Measurements from ENCODE around the gene REV3L.

Gene REV3L

DNA sequence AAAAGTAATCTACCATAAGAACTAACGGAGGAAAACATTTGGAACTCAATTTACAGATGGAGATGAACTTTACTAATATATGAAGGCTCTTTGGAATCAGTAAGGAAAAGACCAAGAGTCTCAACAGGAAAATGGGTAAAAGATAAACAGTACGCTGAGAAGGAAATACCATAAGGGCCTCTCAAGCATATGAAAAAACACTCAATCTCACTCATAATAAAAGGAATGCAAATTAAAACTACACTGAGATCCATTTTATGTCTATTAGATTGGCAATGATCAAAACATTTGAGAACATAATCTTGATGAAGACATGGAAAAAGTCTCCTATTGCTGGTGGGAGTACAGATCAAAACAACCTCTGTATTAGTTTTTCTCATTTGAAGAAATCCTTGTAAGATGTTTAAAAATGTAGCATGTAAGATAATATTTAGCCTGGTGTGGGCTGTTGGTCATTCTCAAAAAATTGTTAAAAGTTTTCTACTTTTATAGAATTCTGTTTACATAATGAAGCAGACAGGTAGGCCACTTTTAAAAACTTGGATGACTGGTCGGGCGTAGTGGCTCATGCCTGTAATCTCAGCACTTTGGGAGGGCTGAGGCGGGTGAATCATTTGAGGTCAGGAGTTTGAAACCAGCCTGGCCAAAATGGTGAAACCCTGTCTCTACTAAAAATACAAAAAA lies 14.5 kb downstream of the REV3L start:
- no peak for DNase-seq (ENCODE audit: low read depth)

GRCh38 chr6:111464184-111464583 lies 18.8 kb downstream of the REV3L start:
- no peak for DNase-seq (ENCODE audit: low read depth)

GRCh38 chr6:111462770-111463391 lies 20.1 kb downstream of the REV3L start:
- DNase-seq (ENCODE audit: low read depth), result no peak

- DNase-seq (ENCODE audit: low read depth), result no peak
These were observed 21.2 kb downstream of the REV3L start for GRCh38 chr6:111461860-111462259.

- no peak for DNase-seq (ENCODE audit: low read depth)
These were observed 24.3 kb downstream of the REV3L start for GRCh38 chr6:111458670-111459232.

GRCh38 chr6:111456208-111456607 lies 26.8 kb downstream of the REV3L start:
- no peak for DNase-seq (ENCODE audit: low read depth)

- no peak for DNase-seq (ENCODE audit: low read depth)
These were observed 32.4 kb downstream of the REV3L start for GRCh38 chr6:111450636-111451035.

- DNase-seq (ENCODE audit: low read depth), result no peak
These were observed 32.9 kb downstream of the REV3L start for GRCh38 chr6:111450087-111450486.

- no peak for DNase-seq (ENCODE audit: low read depth)
These were observed 33.9 kb downstream of the REV3L start for GRCh38 chr6:111449129-111449528.

DNA sequence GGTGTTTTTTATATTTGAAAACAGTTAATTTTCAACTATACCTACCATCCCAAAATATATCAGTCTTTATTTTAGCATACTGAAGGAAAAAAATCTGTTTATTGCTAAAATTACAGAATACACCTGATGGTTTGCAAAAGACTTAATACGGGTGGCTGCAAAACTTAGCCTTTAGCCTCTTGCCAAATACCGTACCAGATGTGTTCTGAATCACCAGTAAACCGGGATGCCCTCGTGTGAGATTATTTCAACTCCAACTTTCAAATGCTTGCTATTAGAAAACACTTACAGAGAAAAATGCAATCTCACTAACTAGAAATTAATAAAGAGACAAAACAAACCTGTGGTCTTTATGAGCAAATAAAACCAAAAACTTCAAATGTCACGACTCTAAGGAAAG lies 36.0 kb downstream of the REV3L start:
- no peak for DNase-seq (ENCODE audit: low read depth)

GRCh38 chr6:111445861-111446267 lies 37.2 kb downstream of the REV3L start:
- no peak for DNase-seq (ENCODE audit: low read depth)

GRCh38 chr6:111444794-111445193 lies 38.2 kb downstream of the REV3L start:
- DNase-seq (ENCODE audit: low read depth), result no peak

- no peak for DNase-seq (ENCODE audit: low read depth)
These were observed 41.3 kb downstream of the REV3L start for GRCh38 chr6:111441678-111442243.

DNA sequence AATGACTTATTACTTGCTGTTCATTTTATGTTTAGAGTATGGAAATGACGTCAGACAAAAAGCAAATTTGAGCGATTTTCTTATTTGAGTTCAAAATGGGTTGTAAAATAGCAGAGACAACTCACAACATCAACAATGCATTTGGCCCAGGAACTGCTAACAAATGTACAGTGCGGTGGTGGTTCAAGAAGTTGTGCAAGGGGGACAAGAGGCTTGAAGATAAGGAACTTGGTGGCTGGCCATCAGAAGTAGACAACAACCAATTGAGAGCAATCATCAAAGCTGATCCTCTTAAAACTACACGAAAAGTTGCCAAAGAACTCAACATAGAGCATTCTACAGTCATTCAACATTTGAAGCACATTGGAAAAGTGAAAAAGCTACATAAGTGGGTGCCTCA lies 43.8 kb downstream of the REV3L start:
- DNase-seq (ENCODE audit: low read depth), result no peak

GRCh38 chr6:111437573-111437972 lies 45.4 kb downstream of the REV3L start:
- no peak for DNase-seq (ENCODE audit: low read depth)

DNA sequence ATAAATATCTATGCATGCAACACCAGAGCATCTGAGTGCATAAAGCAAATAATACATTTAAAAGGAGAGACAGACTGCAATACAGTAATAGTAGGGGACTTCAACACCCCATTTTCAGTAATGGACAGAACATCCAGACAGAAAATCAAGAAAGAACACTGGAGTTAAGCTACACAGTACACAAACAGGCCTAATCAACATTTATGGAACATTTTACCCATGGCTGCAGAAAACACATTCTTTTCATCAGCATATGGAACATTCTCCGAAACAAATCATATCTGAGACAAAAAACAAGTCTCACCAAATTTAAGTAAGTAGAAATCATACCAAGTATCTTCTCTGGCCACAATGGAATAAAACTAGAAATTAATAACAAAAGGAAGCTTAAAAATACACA lies 50.5 kb downstream of the REV3L start:
- DNase-seq (ENCODE audit: low read depth), result no peak

GRCh38 chr6:111430605-111431376 lies 52.2 kb downstream of the REV3L start:
- no peak for DNase-seq (ENCODE audit: low read depth)

DNA sequence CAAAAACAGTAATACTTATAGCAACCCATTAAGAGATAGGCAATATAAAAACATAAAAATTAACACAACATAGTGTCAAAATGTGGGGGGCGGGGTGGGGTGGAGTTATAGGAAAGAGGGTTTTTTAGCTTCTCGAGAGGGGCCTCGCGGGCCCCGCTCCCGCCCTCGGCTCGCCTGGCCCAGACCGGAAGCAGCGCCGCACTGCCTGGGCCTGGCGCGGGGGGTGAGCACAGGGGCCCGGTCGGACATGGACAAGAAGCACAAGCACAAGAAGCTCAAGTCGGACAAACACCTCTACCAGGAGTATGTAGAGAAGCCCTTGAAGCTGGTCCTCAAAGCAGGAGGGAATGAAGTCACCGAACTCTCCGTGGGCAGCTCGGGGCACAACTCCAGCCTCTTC lies 53.4 kb downstream of the REV3L start:
- no peak for DNase-seq (ENCODE audit: low read depth)

- no peak for DNase-seq (ENCODE audit: low read depth)
These were observed 54.2 kb downstream of the REV3L start for GRCh38 chr6:111428811-111429210.

DNA sequence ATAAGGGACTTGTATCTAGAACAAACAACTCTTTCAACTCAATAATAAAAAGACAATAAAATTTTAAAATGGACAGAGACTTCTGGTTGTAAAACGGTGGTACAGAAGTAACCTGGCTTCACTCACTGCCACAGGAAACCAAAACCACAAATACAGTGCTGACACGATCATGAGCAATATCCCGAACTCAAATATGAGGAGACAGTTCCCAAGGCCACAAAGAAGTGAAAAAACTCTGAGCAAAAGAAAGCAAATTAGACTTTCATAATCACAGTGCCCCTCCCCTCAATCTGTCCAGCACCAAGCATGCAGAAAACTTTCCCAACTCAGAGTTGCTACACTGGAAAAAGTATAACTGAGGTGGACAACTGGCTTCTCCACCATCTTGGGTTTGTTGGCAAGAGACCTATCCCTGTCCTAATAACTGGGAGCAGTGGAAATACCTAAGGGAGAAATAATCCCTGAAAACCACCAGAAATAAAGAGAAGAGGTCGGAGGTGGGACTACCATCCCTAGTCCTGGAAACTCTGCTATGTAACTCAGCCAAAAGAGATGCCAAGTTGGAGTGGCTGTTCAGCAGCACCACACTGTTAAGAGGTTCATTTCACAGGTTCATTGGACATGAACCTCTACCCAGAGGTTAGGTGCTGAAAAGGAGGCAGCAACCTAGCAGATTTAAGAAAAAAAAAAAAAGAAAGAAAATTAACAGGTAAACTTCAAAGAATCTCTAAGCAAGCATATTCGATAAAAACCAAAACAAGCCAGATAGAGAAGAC lies 55.5 kb downstream of the REV3L start:
- no peak for DNase-seq (ENCODE audit: low read depth)

DNA sequence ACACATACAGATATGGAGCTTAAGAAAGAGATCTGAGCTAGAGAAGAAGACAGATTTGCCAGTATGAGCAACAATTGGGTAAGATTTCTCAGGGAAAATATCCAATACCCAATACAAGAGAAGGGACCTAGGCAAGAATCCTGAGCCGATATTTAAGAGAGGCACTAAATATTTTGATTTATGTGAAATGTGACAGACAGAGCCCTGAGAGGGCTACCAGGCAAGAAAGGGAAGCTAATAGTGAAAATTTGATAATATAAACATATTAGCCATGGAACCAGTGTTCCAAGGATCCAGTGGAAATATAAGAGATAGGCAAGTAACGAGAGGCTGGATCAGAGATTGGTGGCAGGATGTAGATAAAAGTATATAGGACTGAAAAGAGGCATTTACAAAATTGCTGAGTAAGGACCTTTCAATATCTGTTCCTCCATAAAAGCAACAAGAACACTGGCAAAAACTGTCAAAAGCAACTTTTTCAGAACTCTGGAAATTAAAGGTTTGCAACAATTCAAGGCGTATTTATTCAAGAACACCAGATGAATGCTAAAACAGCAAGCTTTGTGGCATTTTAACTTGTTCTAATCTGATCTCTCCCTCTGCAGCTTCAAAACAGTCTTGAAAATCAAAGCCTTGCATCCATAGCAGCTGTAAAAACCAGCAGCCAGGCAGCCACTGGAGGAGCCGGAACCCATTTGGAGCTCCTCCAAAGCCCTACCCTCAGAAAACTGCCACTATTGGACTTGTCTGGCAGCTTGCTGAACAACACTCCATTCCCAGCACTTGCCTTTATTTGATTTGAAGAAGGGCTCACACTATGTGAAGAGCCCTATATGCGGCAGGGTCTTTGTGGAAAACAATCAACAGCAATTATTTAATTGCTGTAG lies 58.8 kb downstream of the REV3L start:
- no peak for DNase-seq (ENCODE audit: low read depth)

Data from T follicular helper cell (primary cell).